ENCODE data around the gene NR3C2. TPM values are rescaled to one million over a fixed set of nuclear protein-coding genes. Genes with fewer than 3 reads are reported as not detected.

The NR3C2 gene
- total RNA-seq, 1 experiment from 2014 or later: 2.7 TPM

- POLR2A ChIA-PET: no interaction called here
- Histone ChIP-seq H3K36me3 (ENCODE audit: control insufficient read depth in 1 of 2, insufficient read depth in 2 of 2, low read length in 2 of 2) (no peaks in the 10 kb centered on the region), H3K9ac (ENCODE audit: low read length) (no peak overlapping the region), H4K20me1 (ENCODE audit: insufficient read depth) (no peaks in the 10 kb centered on the region), H3K9me3 (ENCODE audit: control insufficient read depth in 1 of 2, insufficient read depth in 1 of 2, low read depth in 1 of 2, low read length in 2 of 2) (no peaks in the 10 kb centered on the region), H3K27me3 (ENCODE audit: insufficient read depth, low read length) (no peaks in the 10 kb centered on the region), H3K4me1 (ENCODE audit: control insufficient read depth in 1 of 2, insufficient read depth in 2 of 2, low read length in 2 of 2) (no peaks in the 10 kb centered on the region), H3K4me3 (replicated peaks in 1 of 2; ENCODE audit: low read depth in 1 of 2, low read length in 2 of 2) (no peak overlapping the region), H3K27ac (ENCODE audit: low read depth, low read length) (no peak overlapping the region), H3K9me2 (ENCODE audit: insufficient read depth) (no peaks in the 10 kb centered on the region), H3K4me2 (ENCODE audit: low read length) (no peak overlapping the region), H2AFZ (ENCODE audit: low read depth, low read length, poor library complexity, severe bottlenecking) (no peak overlapping the region), H3K79me2 (ENCODE audit: insufficient read depth, low read length) (no peaks in the 10 kb centered on the region)
- TF ChIP-seq MAX (IDR thresholded peaks at IDR 0.05) (no peak), RAD21 (IDR thresholded peaks at IDR 0.05; ENCODE audit: low read depth) (no peak), POLR2A (IDR thresholded peaks at IDR 0.05; ENCODE audit: borderline replicate concordance, extremely low read depth, insufficient read depth, insufficient read length) (no peak), ZFX (IDR thresholded peaks at IDR 0.05) (no peak), ZNF274 (IDR thresholded peaks at IDR 0.05; ENCODE audit: low read depth, low read length) (no peak), EZH2 (IDR thresholded peaks at IDR 0.05) (no peak), TCF7L2 (IDR thresholded peaks at IDR 0.05; ENCODE audit: borderline replicate concordance, extremely low read depth, insufficient read depth, insufficient read length) (no peak), ATF3 (IDR thresholded peaks at IDR 0.05) (no peak), EZH2phosphoT487 (IDR thresholded peaks at IDR 0.05; ENCODE audit: borderline replicate concordance) (no peak), EGR1 (IDR thresholded peaks at IDR 0.05; ENCODE audit: low read depth) (no peak), FOSL1 (IDR thresholded peaks at IDR 0.05; ENCODE audit: low read depth) (no peak), SIN3A (IDR thresholded peaks at IDR 0.05; ENCODE audit: low read depth) (no peak), POLR2AphosphoS5 (IDR thresholded peaks at IDR 0.05; ENCODE audit: low read depth, low read length) (no peak), SRF (IDR thresholded peaks at IDR 0.05; ENCODE audit: low read depth) (no peak), CBX3 (IDR thresholded peaks at IDR 0.05; ENCODE audit: low read depth) (no peak), JUND (IDR thresholded peaks at IDR 0.05) (no peak)
- TF ChIP-seq, protein P1, sequence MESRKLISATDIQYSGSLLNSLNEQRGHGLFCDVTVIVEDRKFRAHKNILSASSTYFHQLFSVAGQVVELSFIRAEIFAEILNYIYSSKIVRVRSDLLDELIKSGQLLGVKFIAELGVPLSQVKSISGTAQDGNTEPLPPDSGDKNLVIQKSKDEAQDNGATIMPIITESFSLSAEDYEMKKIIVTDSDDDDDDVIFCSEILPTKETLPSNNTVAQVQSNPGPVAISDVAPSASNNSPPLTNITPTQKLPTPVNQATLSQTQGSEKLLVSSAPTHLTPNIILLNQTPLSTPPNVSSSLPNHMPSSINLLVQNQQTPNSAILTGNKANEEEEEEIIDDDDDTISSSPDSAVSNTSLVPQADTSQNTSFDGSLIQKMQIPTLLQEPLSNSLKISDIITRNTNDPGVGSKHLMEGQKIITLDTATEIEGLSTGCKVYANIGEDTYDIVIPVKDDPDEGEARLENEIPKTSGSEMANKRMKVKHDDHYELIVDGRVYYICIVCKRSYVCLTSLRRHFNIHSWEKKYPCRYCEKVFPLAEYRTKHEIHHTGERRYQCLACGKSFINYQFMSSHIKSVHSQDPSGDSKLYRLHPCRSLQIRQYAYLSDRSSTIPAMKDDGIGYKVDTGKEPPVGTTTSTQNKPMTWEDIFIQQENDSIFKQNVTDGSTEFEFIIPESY (IDR thresholded peaks at IDR 0.05; ENCODE audit: extremely low read depth, insufficient replicate concordance, low read length): no peak
- TF ChIP-seq, protein P2, sequence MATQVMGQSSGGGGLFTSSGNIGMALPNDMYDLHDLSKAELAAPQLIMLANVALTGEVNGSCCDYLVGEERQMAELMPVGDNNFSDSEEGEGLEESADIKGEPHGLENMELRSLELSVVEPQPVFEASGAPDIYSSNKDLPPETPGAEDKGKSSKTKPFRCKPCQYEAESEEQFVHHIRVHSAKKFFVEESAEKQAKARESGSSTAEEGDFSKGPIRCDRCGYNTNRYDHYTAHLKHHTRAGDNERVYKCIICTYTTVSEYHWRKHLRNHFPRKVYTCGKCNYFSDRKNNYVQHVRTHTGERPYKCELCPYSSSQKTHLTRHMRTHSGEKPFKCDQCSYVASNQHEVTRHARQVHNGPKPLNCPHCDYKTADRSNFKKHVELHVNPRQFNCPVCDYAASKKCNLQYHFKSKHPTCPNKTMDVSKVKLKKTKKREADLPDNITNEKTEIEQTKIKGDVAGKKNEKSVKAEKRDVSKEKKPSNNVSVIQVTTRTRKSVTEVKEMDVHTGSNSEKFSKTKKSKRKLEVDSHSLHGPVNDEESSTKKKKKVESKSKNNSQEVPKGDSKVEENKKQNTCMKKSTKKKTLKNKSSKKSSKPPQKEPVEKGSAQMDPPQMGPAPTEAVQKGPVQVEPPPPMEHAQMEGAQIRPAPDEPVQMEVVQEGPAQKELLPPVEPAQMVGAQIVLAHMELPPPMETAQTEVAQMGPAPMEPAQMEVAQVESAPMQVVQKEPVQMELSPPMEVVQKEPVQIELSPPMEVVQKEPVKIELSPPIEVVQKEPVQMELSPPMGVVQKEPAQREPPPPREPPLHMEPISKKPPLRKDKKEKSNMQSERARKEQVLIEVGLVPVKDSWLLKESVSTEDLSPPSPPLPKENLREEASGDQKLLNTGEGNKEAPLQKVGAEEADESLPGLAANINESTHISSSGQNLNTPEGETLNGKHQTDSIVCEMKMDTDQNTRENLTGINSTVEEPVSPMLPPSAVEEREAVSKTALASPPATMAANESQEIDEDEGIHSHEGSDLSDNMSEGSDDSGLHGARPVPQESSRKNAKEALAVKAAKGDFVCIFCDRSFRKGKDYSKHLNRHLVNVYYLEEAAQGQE (IDR thresholded peaks at IDR 0.05; ENCODE audit: low read depth): no peak
- TF ChIP-seq, protein P3, sequence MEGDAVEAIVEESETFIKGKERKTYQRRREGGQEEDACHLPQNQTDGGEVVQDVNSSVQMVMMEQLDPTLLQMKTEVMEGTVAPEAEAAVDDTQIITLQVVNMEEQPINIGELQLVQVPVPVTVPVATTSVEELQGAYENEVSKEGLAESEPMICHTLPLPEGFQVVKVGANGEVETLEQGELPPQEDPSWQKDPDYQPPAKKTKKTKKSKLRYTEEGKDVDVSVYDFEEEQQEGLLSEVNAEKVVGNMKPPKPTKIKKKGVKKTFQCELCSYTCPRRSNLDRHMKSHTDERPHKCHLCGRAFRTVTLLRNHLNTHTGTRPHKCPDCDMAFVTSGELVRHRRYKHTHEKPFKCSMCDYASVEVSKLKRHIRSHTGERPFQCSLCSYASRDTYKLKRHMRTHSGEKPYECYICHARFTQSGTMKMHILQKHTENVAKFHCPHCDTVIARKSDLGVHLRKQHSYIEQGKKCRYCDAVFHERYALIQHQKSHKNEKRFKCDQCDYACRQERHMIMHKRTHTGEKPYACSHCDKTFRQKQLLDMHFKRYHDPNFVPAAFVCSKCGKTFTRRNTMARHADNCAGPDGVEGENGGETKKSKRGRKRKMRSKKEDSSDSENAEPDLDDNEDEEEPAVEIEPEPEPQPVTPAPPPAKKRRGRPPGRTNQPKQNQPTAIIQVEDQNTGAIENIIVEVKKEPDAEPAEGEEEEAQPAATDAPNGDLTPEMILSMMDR (IDR thresholded peaks at IDR 0.05 in 2 of 3, conservative IDR thresholded peaks at IDR 0.05 in 1 of 3; ENCODE audit: borderline replicate concordance in 1 of 3, insufficient read depth in 1 of 3, low read depth in 2 of 3, low read length in 2 of 3): no peak
- intact Hi-C loops (cut with micrococcal nuclease): no loop called here
- ATAC-seq (no peak), DNase-seq (ENCODE audit: low read depth, low spot score) (no peak)
- RAD21 ChIA-PET (ENCODE audit: low non-redundant PET in 1 of 2, low total read pairs in 2 of 2, uncharacterized antibody in 2 of 2, unreplicated experiment in 2 of 2): no interaction called here
- CTCF ChIA-PET: no interaction called here
- BruUV-seq (replicated peaks): no TSS peak
Measured at GRCh38 chr4:148332486-148332885, 109.7 kb downstream of the NR3C2 start.
